Nephron progenitor cell (in vitro differentiated cells): ENCODE data around the gene HIC1.

Experiments
- DNase-seq: peaks from one replicate; pipeline ENCODE4 v3.0.0; 2021
- H3K27ac Mint-ChIP-seq: 2 replicates; pipeline ENCODE4 v1.8.0; 2021; ENCODE audit warnings: mild to moderate bottlenecking, moderate library complexity, mixed read lengths
- H3K27me3 Mint-ChIP-seq: 2 replicates; pipeline ENCODE4 v1.8.0; 2021; ENCODE audit warnings: mild to moderate bottlenecking, low read depth, mixed read lengths; ENCODE audit not compliant: poor library complexity
- H3K36me3 Mint-ChIP-seq: 2 replicates; pipeline ENCODE4 v1.8.0; 2021; ENCODE audit warnings: low read depth, mixed read lengths
- H3K4me1 Mint-ChIP-seq: 2 replicates; pipeline ENCODE4 v1.8.0; 2021; ENCODE audit warnings: mixed read lengths
- H3K4me3 Mint-ChIP-seq: 2 replicates; pipeline ENCODE4 v1.8.0; 2021; ENCODE audit warnings: mild to moderate bottlenecking, moderate library complexity, mixed read lengths
- H3K9me3 Mint-ChIP-seq: 2 replicates; pipeline ENCODE4 v1.8.0; 2021; ENCODE audit warnings: mild to moderate bottlenecking, moderate library complexity, mixed read lengths
- TF ChIP-seq, protein P1 (sequence below): fragments of 200-600 bp; sonication (generic); IDR thresholded peaks from 2 replicates; pipeline ENCODE4 v1.5.0; 2021; ENCODE audit warnings: antibody characterized with exemption

Gene HIC1

DNA sequence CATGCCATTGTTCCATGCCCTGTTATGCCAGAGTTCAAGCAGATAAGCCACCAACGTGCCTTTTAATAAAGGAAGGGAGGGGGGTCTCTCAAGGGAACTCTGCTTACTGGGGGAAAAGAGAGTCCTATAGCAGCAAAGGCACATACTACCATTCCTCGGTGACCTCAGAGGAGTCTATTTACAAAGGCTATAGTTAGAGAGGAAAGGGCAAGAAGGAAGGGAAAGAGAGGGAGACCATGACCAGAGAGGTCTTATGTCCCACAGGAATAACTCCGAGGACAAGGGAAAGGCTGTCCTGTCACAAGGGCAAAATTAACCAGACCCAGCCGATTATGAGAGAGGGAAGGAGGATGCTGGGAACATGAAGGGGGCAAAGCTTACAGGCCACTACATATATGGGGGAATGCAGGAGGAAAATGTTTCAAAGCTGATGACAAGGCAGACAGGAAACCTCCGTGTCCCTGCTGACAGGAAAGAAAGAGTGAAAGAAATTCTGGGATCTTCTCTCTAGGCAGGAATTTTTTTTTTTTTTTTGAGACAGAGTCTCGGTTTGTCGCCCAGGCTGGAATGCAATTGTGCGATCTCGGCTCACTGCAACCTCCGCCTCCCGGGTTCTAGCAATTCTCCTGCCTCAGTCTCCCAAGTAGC lies 51.5 kb downstream of the HIC1 start:
- Mint-ChIP-seq H3K4me3 (no peak overlapping the region), H3K9me3 (no peaks in the 10 kb centered on the region), H3K27ac (peak overlapping the region; percentile 70), H3K36me3 (peaks cover 11% of the 10 kb centered on the region), H3K4me1 (peaks cover 26% of the 10 kb centered on the region), H3K27me3 (peaks cover 4% of the 10 kb centered on the region)
- TF ChIP-seq, protein P1, sequence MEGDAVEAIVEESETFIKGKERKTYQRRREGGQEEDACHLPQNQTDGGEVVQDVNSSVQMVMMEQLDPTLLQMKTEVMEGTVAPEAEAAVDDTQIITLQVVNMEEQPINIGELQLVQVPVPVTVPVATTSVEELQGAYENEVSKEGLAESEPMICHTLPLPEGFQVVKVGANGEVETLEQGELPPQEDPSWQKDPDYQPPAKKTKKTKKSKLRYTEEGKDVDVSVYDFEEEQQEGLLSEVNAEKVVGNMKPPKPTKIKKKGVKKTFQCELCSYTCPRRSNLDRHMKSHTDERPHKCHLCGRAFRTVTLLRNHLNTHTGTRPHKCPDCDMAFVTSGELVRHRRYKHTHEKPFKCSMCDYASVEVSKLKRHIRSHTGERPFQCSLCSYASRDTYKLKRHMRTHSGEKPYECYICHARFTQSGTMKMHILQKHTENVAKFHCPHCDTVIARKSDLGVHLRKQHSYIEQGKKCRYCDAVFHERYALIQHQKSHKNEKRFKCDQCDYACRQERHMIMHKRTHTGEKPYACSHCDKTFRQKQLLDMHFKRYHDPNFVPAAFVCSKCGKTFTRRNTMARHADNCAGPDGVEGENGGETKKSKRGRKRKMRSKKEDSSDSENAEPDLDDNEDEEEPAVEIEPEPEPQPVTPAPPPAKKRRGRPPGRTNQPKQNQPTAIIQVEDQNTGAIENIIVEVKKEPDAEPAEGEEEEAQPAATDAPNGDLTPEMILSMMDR = no peak
- no peak for DNase-seq

DNA sequence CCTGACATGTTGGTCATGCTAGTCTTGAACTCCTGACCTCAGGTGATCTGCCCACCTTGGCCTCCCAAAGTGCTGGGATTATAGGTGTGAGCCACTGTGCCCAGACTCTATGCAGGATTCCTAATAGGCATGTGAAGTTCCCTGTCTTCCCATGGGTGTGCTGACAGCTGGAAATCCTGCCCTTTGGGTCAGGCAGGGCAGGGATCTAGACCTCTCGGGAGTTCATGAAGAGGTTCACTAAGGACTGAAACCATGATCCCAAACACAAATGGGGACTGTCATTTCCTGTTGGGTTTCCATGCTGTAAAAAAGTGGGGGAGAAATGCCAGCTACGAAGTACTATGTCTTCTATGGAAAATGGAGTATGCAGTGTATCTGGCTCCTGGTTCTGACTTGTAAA lies 52.1 kb downstream of the HIC1 start:
- Mint-ChIP-seq H3K36me3 (peaks cover 11% of the 10 kb centered on the region), H3K4me1 (peaks cover 26% of the 10 kb centered on the region), H3K4me3 (no peak overlapping the region), H3K27ac (peak overlapping the region; percentile 28), H3K9me3 (no peaks in the 10 kb centered on the region), H3K27me3 (peaks cover 4% of the 10 kb centered on the region)
- TF ChIP-seq, protein P1 = no peak
- DNase-seq = no peak

DNA sequence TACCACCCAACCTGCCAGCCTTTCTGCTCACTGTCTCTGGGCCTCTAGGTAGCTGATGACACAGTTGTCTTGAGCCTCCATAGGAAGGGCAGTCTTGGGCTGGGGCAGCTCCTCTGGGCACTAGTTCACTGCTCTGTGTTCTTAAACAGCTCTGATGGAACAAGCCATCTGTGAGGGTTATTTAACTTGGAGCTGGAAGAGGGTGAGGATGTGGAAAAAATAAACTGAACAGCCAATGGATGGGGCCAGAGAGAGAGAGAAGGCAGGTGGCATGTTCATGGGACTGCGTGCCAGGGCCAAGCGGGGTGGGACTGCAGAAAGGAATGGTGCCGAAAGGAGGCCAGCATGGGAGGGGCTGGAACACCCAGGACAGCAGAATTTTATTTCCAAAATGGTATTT lies 52.6 kb downstream of the HIC1 start:
- H3K4me3 Mint-ChIP-seq = no peak overlapping the region

DNA sequence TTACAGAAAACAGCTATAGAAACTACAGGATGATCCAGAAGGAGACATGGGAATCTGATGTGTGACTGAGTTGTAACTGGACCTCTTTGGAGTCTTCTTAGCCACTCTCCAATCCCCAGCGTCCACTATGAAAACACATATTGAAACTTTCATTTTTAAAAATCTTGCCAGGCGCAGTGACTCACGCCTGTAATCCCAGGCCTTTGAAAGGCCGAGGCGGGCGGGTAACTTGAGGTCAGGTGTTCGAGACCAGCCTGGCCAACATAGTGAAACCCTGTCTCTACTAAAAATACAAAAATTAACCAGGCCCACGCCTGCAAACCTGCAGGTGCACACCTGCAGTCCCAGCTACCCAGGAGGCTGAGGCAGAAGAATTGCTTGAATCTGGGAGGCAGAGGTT lies 53.3 kb downstream of the HIC1 start:
- no peaks in the 10 kb centered on the region for H3K9me3 Mint-ChIP-seq
- peaks cover 4% of the 10 kb centered on the region for H3K27me3 Mint-ChIP-seq
- DNase-seq = no peak
- H3K36me3 Mint-ChIP-seq = peaks cover 4% of the 10 kb centered on the region
- H3K27ac Mint-ChIP-seq = no peak overlapping the region
- TF ChIP-seq, protein P1 = no peak
- H3K4me1 Mint-ChIP-seq = peaks cover 26% of the 10 kb centered on the region
- H3K4me3 Mint-ChIP-seq = no peak overlapping the region

More for the DNA sequence above, 52.6 kb downstream of the HIC1 start:
- Mint-ChIP-seq H3K36me3 (peaks cover 10% of the 10 kb centered on the region), H3K4me1 (peaks cover 26% of the 10 kb centered on the region), H3K27me3 (peaks cover 4% of the 10 kb centered on the region), H3K27ac (no peak overlapping the region), H3K9me3 (no peaks in the 10 kb centered on the region)
- TF ChIP-seq, protein P1 = no peak
- DNase-seq = no peak

DNA sequence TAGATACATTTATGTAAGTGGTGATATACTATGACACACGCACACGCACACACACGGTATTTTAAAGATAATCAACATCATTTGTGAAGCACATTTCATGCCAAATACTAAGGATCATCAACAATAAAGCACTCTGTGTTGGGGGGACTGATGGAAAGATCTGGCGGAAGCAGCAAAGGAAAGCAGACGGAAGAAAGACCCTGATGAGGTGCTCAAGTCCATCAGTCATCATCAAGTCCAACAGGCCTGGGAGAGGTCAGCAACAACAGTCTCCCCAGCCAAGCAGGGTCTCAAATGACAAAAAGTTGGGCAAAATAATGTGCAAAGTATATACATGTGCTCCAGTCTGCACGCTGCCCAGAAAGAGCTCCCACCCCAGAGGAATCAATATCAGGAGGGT lies 55.5 kb downstream of the HIC1 start:
- no peak for DNase-seq
- no peaks in the 10 kb centered on the region for H3K9me3 Mint-ChIP-seq
- no peak overlapping the region for H3K4me3 Mint-ChIP-seq
- H3K4me1 Mint-ChIP-seq = peaks cover 26% of the 10 kb centered on the region
- peaks cover 4% of the 10 kb centered on the region for H3K27me3 Mint-ChIP-seq
- H3K27ac Mint-ChIP-seq = no peak overlapping the region
- TF ChIP-seq, protein P1 = no peak
- peaks cover 2% of the 10 kb centered on the region for H3K36me3 Mint-ChIP-seq

DNA sequence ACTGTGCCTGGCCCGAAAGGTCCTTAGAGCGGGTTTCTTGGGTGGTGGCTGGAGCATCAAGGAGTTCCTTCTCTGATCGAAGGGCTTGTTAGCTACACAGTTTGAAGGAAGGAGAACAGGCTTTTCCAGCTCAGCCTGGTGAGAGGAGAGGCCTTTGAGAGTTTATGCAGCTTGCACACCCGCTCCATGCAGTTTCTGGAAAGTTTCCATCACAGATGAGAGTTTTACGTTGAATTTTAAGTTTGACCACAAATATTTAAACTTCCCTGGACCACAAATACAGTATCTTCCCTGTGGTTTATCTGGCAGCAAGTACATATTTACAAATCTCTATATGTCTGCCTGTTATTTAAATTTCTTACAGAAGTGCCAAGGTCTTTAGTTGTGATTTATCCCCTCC lies 56.8 kb downstream of the HIC1 start:
- DNase-seq = no peak
- H3K36me3 Mint-ChIP-seq = peaks cover 7% of the 10 kb centered on the region
- H3K4me1 Mint-ChIP-seq = peaks cover 16% of the 10 kb centered on the region
- H3K4me3 Mint-ChIP-seq = no peak overlapping the region
- TF ChIP-seq, protein P1 = no peak
- H3K27me3 Mint-ChIP-seq = peaks cover 4% of the 10 kb centered on the region
- H3K27ac Mint-ChIP-seq = no peak overlapping the region
- H3K9me3 Mint-ChIP-seq = no peaks in the 10 kb centered on the region
